ENCODE results near the gene ATP10B. TPM values are rescaled to one million over a fixed set of nuclear protein-coding genes. Genes with fewer than 3 reads are reported as not detected.
"Not testable (repeated sequence)": the region's sequence is repeated elsewhere in the genome, so short reads cannot be mapped to it uniquely, and the experiment has no call there.

ATP10B gene, protein sequence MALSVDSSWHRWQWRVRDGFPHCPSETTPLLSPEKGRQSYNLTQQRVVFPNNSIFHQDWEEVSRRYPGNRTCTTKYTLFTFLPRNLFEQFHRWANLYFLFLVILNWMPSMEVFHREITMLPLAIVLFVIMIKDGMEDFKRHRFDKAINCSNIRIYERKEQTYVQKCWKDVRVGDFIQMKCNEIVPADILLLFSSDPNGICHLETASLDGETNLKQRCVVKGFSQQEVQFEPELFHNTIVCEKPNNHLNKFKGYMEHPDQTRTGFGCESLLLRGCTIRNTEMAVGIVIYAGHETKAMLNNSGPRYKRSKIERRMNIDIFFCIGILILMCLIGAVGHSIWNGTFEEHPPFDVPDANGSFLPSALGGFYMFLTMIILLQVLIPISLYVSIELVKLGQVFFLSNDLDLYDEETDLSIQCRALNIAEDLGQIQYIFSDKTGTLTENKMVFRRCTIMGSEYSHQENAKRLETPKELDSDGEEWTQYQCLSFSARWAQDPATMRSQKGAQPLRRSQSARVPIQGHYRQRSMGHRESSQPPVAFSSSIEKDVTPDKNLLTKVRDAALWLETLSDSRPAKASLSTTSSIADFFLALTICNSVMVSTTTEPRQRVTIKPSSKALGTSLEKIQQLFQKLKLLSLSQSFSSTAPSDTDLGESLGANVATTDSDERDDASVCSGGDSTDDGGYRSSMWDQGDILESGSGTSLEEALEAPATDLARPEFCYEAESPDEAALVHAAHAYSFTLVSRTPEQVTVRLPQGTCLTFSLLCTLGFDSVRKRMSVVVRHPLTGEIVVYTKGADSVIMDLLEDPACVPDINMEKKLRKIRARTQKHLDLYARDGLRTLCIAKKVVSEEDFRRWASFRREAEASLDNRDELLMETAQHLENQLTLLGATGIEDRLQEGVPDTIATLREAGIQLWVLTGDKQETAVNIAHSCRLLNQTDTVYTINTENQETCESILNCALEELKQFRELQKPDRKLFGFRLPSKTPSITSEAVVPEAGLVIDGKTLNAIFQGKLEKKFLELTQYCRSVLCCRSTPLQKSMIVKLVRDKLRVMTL (N-terminal part only)
- total RNA-seq: not detected

DNA sequence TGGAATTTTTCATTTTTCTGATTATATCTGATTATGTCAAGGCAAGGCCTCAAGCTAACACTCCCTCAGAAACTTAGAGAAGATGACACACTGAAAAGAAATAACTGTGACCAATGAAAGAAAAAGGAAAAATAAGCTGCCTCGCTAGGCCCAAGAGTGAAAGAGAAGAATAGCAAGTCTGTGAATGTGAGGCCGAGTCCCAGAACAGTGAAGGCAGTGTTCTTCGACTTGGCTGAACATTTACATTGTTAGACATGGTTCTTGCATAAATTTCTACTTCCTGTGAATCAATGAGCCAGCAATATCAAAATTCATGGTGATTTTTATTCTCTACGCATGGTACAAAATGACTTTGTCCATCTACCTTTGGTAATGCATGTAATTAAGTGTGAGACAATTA lies at the start of gene ATP10B:
Gene ATP10B, minus strand, starts transcription at position 163 of the 400 bp plus-strand sequence. CDS start 164,137 bp downstream, outside the sequence.
- H3K9me3 Mint-ChIP-seq: no peaks in the 10 kb centered on the region
- H3K36me3 Mint-ChIP-seq: no peaks in the 10 kb centered on the region
- ATAC-seq (no peak), DNase-seq (ENCODE audit: low spot score in 2 of 2) (no peak)
- no peak within 1 kb of the TSS for H3K27ac Mint-ChIP-seq

DNA sequence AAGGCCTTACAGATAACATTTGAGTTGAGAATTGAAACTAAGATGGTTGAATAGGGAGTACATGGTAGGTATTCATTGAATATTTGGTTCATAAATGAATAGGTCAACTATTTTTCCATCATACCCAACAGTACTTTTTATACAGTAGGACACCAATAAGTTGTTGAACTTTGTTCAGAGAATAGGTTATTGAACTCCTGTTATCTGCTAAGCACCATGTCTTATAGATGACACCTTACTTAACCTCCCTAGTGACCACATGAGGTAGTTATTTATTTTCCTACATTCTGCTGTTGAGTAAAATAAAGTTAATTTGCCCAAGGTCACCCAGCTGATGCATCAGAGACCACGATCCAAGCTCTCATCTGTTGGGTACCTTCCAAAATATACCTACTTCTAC lies 49.6 kb upstream of the ATP10B start:
- Mint-ChIP-seq H3K27ac (no peak overlapping the region), H3K36me3 (no peaks in the 10 kb centered on the region), H3K9me3 (peaks cover 0 to 4% of the 10 kb centered on the region in 2 donors)
- ATAC-seq: no peak
- DNase-seq (ENCODE audit: low spot score in 2 of 2): no peak

DNA sequence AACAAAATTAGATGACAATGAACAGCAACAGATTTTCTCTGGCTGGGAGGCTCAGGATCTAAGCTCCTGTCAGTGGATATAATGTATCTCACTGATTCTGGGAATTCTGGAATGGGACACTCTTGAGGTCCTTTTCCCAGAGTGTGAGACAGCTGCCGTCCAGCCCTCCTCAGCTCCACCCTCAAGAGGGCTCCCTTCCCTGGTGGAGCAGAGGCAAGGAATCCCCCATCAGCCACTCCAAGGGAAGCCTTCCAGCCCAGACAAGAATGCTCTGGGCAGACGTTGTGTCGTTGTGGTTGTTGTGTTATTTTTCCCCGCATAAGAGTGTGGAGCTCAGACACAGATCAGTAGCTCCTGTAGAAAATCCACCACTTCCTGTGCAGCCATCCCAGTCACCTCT lies 47.7 kb upstream of the ATP10B start:
- no peak overlapping the region for H3K27ac Mint-ChIP-seq
- DNase-seq (ENCODE audit: low spot score in 2 of 2) (no peak), ATAC-seq (no peak)
- peaks cover 7 to 12% of the 10 kb centered on the region in 2 donors for H3K9me3 Mint-ChIP-seq
- no peaks in the 10 kb centered on the region for H3K36me3 Mint-ChIP-seq

DNA sequence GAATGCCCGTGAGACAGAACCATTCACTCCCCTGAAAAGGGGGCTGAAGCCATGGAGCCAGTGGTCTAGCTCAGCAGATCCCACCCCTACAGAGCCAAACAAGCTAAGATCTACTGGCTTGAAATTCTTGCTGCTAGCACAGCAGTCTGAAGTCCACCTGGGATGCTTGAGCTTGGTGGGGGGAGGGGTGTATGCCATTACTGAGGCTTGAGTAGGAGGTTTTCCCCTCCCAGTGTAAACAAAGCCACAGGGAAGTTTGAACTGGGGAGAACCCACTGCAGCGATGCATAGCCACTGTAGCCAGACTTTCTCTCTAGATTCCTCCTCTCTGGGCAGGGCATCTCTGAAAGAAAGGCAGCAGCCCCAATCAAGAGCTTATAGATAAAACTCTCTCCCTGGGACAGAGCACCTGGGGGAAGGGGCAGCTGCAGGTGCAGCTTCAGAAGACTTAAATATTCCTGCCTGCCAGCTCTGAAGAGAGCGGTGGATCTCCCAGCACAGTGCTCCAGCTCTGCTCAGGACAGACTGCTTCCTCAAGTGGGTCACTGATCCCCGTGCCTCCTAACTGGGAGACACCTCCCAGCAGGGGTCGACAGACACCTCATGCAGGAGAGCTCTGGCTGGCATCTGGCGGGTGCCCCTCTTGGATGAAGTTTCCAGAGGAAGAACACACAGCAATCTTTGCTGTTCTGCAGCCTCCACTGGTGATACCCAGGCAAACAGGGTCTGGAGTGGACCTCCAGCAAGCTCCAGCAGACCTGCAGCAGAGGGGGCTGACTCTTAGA lies 41.4 kb upstream of the ATP10B start:
- H3K36me3 Mint-ChIP-seq; ATAC-seq; DNase-seq (ENCODE audit: low spot score in 2 of 2); H3K27ac Mint-ChIP-seq: not testable (repeated sequence)
- peaks cover 13 to 17% of the 10 kb centered on the region in 2 donors for H3K9me3 Mint-ChIP-seq

DNA sequence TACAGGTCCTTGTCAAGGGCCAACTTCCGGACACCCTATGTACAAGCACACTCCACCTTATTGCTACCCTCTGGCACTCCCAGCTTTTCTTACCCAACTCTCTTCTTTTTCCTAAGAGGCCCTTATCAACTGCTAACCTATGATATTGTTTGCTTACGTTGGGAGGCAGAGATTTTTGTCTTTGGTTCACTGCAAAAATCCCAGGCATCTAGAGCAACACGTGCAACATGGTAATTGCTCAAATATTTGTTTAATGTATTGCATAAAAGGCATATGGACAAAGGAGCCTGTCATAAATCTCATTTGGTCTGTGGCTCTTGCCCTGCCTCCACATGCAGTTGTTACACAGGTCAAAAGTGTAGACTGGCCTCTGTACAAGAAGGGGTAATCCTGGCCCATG lies 35.8 kb upstream of the ATP10B start:
- Mint-ChIP-seq H3K9me3 (no peaks in the 10 kb centered on the region), H3K36me3 (no peaks in the 10 kb centered on the region), H3K27ac (no peak overlapping the region)
- ATAC-seq (no peak), DNase-seq (ENCODE audit: low spot score in 2 of 2) (no peak)

DNA sequence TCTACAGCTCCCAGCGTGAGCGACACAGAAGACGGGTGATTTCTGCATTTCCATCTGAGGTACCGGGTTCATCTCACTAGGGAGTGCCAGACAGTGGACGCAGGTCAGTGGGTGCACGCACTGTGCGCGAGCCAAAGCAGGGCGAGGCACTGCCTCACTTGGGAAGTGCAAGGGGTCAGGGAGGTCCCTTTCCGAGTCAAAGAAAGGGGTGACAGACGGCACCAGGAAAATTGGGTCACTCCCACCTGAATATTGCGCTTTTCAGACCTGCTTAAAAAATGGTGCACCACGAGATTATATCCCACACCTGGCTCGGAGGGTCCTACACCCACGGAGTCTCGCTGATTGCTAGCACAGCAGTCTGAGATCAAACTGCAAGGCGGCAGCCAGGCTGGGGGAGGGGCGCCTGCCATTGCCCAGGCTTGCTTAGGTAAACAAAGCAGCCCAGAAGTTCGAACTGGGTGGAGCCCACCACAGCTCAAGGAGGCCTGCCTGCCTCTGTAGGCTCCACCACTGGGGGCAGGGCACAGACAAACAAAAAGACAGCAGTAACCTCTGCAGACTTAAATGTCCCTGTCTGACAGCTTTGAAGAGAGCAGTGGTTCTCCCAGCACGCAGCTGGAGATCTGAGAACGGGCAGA lies 21.7 kb upstream of the ATP10B start:
- not testable (repeated sequence) for H3K27ac Mint-ChIP-seq, H3K9me3 Mint-ChIP-seq, ATAC-seq

DNA sequence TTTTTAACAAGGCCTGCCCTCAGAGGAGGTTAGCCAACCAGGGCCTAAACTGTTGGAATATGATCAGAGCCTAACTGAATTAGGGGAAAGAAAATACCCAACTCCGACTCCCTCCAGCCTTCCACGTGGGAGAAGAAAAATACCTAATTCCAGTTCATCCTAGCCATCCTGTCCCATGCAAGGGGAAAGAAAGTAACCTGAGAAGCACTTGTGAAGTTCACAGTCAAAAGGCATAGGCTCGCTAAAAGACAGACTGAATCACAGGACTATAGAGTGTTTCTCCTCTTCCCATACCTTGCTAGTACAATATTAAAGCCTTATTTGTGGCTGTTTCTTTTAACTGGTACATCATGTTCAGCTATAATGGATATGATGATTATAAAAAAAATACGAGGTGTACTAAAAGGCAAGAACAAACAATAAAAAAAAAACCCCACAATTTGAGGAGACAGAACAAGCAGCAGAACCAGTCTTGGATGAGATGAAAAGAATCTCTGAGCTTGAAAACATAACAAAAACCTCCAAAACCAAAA lies 18.0 kb upstream of the ATP10B start:
- Mint-ChIP-seq H3K27ac (no peak overlapping the region), H3K9me3 (peaks cover 9 to 10% of the 10 kb centered on the region in 2 donors), H3K36me3 (peaks cover 0 to 7% of the 10 kb centered on the region in 2 donors)
- ATAC-seq (no peak), DNase-seq (ENCODE audit: low spot score in 2 of 2) (no peak)

More for the DNA sequence above, 21.7 kb upstream of the ATP10B start:
- DNase-seq (ENCODE audit: low spot score in 2 of 2); H3K36me3 Mint-ChIP-seq: not testable (repeated sequence)

DNA sequence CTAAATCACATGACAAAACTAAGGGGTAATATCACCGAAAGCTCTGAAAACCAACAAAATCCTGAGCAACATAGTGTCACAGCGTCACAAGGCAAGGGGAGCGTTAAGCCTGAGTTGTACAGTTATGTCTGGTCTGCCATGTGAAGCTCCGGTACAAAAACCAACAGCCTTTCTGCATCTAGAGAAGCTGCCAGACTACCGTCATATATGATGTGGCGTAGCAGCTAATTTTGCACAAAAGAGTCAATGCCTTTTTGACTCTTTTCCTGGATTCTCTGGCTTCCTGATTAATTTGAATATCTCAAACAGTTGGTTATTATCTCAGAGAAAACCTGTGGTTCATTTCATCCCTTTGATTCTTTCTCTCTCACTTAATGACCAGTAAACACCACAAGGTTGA lies 16.0 kb upstream of the ATP10B start:
- ATAC-seq: no peak
- Mint-ChIP-seq H3K36me3 (peaks cover 0 to 6% of the 10 kb centered on the region in 2 donors), H3K9me3 (peaks cover 16 to 25% of the 10 kb centered on the region in 2 donors), H3K27ac (no peak overlapping the region)
- no peak for DNase-seq (ENCODE audit: low spot score in 2 of 2)

DNA sequence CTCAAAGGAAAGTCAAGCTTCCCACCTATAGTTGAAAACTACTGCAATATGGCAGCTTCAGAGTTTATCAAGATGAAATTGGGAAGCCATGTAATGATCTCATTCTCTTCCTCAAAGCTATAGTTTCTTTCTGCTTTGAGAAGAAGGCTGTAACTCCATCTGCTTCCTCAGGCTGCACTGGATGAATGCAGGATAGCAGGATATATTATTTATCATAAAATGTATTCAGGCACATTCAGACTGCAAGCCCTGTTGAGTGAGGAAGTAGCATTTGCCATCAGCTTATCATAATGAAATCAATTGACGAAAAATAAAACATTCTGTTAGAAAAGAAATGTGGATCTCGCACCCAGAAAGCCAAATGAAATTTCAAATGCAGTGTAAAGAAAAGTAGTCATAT lies 560 bp downstream of the ATP10B start:
- DNase-seq (ENCODE audit: low spot score in 2 of 2): no peak
- Mint-ChIP-seq H3K27ac (no peak overlapping the region), H3K36me3 (no peaks in the 10 kb centered on the region), H3K9me3 (no peaks in the 10 kb centered on the region)
- no peak for ATAC-seq

DNA sequence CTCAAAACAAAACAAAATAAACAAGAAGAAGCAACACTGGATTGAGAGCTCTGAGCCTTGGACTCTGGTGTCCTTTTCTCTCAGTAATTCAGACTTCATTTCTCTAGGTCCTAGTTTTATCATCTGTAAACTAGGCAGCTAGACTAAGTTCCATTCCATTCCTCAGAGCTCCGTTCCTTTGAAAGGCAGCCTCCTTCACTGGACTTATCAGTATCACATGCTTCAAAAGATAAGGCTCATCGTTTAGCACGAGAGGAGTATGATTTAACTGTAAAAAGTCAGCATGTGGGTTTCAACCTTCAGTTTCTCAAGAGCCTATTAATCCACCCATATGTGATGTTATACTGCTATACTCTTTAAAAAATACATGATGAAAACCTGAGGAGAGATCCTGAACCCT lies 1.6 kb downstream of the ATP10B start:
- Mint-ChIP-seq H3K27ac (no peak overlapping the region), H3K9me3 (no peaks in the 10 kb centered on the region), H3K36me3 (no peaks in the 10 kb centered on the region)
- DNase-seq (ENCODE audit: low spot score in 2 of 2) (no peak), ATAC-seq (no peak)

DNA sequence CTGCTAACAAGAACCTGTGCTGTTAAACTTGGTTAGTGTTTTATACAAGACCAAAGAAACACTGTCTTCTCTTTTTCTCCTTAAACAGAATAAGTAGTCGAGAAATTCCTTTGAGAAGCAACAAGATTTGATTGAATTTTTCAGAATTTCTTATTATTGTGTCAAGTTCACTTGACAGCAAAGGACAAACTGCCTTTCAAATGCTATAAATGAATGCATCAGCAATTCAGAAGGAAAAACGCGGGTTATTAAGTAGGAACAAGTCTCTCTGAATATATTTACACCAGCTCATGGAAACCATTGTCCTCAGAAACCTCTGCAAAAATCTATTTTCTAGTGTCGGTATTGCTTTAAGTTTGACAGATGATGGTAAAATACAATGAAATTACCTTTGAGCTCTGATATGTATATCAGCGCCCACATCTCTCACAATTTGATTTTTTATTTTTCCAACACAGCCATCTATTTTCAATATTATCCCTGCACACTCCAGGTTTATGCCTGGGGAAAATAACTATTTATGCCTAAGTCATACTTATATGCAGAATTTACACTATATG lies 4.4 kb downstream of the ATP10B start:
- ATAC-seq (no peak), DNase-seq (ENCODE audit: low spot score in 2 of 2) (no peak)
- H3K27ac Mint-ChIP-seq: no peak overlapping the region

DNA sequence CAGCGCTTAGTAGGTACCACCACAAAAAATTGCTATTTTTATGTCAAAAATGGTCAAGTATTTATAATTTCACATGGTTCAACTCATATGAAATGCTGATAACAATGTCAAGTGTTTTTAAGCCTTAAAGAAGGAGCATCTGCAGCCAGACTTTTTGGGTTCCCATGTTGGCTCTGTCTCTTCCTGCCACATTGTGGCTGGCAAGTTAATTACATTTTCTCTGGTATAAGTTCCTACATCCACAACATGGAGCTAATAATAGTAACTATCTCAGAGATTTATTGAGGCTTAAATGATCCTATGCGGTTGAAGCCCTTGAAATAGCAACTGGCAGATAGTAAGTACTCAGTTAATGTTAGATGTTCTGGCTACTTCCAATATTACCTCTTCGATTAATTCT lies 5.4 kb downstream of the ATP10B start:
- no peaks in the 10 kb centered on the region for H3K9me3 Mint-ChIP-seq
- no peaks in the 10 kb centered on the region for H3K36me3 Mint-ChIP-seq
- ATAC-seq (no peak), DNase-seq (ENCODE audit: low spot score in 2 of 2) (no peak)
- H3K27ac Mint-ChIP-seq: no peak overlapping the region

More for the DNA sequence above, 4.4 kb downstream of the ATP10B start:
- Mint-ChIP-seq H3K9me3 (no peaks in the 10 kb centered on the region), H3K36me3 (no peaks in the 10 kb centered on the region)

DNA sequence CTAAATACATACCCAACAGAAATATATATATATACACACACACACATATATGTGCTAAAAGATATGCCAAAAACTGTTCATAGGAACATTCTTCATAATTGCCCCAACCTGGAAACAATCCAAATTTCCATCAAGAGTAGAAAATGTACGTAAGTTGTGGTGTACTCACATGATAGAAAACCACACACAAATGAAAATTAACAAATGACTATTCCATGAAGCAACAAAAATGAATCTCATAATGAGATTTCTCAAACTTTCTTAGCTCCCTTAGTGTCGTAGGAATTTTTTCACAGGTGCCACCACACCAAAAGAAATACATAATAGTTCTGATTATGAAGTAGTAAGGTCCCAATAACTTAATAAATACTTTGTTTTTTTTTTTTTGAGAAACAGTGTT lies 7.8 kb downstream of the ATP10B start:
- DNase-seq (ENCODE audit: low spot score in 2 of 2) (no peak), ATAC-seq (no peak)
- H3K27ac Mint-ChIP-seq: no peak overlapping the region

DNA sequence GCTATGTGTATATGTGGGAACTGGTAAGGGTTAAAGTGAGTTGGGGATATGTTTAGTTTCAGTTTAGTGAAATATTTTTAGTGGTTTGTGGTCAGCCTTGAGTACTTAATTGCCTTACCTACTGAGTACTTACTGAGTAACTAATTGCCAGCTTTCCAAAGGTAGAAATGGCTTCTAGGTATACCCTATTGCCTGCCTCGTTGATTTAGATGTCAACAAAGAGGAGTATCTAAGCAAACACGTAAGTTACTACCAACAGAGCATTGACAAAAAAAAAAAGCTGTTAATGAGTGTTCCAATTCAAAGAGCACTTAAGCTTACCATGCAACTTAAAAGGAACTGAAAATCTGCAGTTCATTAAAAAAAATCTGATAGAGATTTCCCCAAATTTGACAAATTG lies 8.8 kb downstream of the ATP10B start:
- no peak for DNase-seq (ENCODE audit: low spot score in 2 of 2)
- H3K9me3 Mint-ChIP-seq: peaks cover 0 to 3% of the 10 kb centered on the region in 2 donors
- ATAC-seq: no peak
- no peaks in the 10 kb centered on the region for H3K36me3 Mint-ChIP-seq
- no peak overlapping the region for H3K27ac Mint-ChIP-seq

More for the DNA sequence above, 7.8 kb downstream of the ATP10B start:
- Mint-ChIP-seq H3K9me3 (no peaks in the 10 kb centered on the region), H3K36me3 (no peaks in the 10 kb centered on the region)

DNA sequence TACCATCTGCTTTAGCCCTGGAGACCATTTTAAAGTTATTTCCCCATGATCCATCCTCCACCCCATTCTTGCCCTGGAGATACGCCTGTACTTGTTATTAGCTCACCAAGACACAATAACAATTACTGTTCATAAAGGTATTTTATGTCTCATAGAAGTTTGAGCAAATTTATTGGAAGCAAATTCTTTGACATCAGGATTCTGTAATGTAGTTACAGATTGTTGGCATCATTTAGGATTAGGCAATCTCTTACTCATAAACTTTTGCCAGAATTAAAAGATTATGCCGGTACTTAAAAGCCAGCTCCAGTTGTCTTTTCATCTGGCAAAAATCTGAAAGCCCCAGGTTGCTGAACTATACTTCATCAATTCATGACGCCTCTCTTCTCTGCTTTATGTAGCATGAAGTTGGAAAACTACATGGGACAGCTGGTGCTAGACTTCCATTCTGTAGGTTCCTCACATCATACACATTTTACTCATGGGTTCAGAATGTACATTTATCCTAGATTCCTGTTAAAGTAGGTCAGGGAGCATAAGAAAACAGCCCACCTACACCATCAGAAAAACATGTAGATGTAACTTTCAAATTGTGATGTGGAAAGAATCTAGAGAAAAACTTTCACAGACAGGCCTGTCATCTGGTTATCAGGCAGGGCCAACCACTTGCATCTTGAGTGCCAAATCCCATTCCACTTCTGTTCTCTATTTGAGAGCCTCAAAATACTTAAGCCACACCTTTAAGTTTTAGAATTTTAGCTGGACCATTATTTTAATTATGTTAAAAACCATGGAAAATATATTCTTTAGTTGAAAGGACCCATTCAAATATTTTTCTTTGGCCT lies 14.0 kb downstream of the ATP10B start:
- no peak for ATAC-seq
- H3K36me3 Mint-ChIP-seq: peaks cover 0 to 5% of the 10 kb centered on the region in 2 donors
- no peak for DNase-seq (ENCODE audit: low spot score in 2 of 2)
- H3K27ac Mint-ChIP-seq: no peak overlapping the region
- peaks cover 6 to 11% of the 10 kb centered on the region in 2 donors for H3K9me3 Mint-ChIP-seq
